HG03558 (cell line): ENCODE data around the gene ORC4.
"Not testable (repeated sequence)": the region's sequence is repeated elsewhere in the genome, so short reads cannot be mapped to it uniquely, and the experiment has no call there.

Source experiments
- ATAC-seq: cut with Tn5 transposase; IDR thresholded peaks from one replicate; pipeline ENCODE4 v1.9.1; 2021; ENCODE audit warnings: moderate number of reproducible peaks; ENCODE audit not compliant: unreplicated experiment; ENCODE audit errors: extremely low read depth

The ORC4 gene

DNA sequence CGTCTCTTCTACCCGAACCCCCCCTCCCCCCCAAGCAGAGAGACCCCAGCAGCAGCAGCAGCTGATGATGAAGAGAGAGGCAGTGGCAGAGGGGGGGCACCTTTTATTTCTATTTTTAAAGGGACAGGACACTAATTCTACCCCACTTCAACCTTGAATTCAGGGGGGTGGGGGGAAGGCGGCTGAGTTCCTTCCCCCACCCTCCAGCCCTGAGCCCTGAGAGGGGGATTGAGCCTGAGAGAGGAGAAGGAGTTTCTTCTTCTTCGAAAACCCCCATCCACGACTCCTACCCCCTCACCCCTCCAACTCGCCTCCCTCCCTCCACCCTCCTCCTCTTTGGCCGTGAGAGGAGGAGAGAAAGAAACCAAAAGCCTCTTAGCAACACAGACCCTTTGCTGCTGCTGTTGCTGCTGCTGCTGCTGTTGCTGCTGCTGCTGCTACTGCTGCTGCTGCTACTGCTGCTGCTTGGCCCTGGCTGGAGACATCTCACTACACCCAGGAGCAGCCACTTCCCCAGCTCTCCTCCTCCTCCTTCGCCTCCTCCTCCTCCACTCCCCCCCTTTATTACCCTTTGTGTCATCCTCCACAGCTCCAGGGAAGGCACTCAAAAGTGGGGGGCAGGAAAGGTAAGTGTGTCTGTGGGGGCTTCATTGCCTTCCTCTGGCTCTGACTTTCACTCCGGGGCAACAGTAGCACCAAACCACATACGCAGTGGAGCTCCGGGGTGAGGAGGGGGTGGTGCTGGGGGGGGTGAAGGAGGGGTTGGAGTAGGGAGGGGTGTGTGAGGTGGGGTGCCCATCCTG lies 723 bp upstream of the ORC4 start, which contains the start of gene MBD5:
MBD5 (plus strand) TSS at position 33 of the 803 bp plus-strand sequence.
- ATAC-seq: no peak

DNA sequence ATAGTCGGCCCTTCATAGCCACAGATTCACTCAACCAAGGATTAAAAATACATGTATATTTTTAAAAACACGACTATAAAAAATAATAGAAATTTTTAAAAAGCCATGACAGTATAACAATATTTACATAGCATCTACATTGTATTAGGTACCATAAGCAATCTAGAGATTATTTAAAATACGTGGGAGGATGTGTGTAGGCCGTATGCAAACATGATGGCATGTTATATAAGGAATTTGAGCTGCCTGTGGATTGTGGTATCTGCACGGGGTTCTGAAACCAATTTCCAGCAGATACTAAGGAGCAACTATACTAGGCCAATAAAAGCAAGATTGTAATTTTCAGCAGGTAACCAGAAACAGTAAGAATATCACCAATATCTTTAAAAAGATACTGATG lies 5.9 kb downstream of the ORC4 start:
- no peak for ATAC-seq

DNA sequence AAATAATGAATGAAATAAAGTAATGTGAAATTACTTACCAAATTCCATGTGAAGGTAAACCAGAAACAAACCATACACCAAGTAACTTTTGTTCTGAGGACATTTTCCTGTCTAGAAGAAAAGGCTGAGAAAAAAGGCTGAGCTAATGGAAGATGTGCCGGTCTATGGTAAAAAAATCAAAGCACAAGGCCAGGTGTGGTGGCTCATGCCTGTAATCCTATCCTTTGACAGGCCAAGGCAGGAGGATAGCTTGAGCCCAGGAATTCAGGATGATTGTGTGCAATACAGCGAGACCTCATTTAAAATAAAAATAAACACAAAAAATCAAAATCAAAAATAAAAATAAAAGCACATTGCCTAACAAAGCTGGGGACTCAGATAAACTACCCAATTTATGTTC lies 6.7 kb downstream of the ORC4 start:
- no peak for ATAC-seq

DNA sequence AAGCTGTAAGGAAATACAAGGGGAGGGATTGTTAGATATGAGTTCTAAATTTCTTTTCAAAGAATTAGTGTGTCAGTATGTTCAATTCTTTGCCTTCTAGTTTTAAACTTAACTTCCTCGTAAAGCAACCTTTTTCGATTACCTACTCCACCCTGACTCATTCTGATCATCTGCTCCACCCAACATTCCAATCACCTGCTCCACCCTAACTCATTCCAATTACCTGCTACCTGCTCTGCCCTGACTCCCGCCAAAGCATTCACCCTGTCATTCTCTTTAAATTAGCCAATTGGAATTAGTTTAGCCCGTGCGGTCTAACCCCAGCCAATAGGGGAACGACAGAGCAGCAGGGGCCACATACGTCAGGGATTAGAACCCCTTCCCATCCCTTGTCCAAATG lies 12.1 kb downstream of the ORC4 start:
- not testable (repeated sequence) for ATAC-seq

DNA sequence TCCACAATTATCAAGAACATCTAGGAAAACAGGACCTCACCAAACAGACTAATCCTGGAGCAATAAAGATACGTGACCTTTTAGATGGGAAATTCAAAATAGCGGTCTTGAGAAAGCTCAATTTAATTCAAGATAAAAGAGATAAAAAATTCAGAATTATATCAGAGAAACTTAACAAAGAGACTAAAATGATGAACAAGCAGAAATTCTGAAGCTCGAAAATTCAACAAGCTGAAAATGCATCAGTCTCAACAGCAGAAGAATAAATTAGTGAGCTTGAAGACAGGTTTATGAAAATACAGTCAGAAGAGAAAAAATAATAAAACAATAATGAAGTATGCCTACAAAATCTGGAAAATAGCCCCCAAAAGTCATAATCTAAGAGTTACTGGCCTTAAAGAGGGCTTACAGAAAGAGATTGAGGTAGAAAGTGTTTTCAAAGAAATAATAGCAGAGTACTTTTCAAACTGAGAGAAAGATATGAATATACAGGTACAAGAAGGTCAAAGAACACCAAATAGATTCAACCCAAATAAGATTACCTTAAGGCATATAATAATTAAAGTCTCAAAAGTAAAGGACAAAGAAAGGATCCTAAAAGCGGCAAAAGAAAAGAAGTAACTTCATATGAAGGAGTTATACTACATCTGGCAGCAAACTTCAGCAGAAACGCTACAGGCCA lies 13.2 kb downstream of the ORC4 start:
- no peak for ATAC-seq

DNA sequence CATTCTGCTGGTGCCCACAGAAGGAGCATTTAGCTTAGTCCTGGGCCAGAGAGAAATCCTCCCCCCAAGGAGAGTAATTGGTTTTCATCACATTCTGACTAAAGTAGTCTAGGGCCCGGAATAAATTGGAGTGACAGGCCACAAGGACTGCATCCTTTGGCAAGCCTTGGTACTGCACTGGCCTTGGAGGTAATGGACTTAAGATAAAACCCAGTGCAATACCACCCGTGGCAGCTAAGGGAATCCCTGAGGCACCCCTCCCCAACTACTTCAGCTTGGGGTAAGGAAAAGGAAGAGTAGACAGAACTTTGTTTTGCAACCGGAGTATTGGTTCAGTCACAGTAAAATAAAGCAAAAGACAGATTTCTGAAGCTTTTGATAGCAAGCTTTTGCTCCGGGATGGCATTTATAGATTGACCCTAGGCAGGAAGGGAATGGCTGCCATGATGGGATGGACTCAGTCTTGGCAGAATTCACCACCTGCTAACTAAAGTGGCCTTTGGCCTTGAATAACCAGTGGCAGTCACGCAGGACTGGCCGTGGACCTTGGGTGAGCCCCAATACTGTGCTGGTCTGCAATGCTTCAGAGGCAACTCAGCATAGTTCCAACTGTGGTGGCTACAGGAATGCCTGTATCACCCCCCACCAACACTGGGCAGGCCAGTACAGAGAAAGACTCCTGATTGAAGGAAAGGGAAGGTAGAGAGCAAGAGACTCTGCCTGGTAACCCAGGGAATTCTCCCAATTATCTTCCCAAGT lies 14.1 kb downstream of the ORC4 start:
- no peak for ATAC-seq

DNA sequence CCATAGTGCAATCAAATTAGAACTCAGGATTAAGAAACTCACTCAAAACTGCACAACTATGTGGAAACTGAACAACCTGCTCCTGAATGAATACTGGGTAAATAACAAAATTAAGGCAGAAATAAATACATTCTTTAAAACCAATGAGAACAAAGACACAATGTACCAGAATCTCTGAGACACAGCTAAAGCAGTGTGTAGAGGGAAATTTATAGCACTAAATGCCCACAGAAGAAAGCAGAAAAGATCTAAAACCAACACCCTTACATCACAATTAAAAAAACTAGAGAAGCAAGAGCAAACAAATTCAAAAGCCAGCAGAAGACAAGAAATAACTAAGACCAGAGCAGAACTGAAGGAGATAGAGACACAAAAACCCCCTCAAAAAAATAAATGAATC lies 18.1 kb downstream of the ORC4 start:
- ATAC-seq: not testable (repeated sequence)

DNA sequence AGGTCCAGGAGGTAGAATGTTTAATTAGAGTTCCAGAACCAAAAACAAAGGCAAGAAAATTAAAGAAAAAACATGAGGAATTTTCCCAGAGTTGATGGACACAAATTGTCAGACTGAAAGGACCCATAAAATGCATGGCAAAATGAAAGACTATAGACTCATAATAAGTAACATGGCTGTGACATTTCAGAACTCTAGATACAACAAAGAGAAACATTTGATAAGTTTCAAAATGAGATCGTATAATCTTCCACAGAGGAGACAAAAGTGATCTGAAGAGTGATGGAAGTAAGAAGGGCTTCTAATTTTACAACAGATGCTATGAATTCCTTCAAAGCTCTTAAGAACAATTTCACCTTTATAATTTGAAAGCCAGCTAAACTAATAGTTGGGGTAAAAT lies 20.4 kb downstream of the ORC4 start:
- ATAC-seq: no peak

DNA sequence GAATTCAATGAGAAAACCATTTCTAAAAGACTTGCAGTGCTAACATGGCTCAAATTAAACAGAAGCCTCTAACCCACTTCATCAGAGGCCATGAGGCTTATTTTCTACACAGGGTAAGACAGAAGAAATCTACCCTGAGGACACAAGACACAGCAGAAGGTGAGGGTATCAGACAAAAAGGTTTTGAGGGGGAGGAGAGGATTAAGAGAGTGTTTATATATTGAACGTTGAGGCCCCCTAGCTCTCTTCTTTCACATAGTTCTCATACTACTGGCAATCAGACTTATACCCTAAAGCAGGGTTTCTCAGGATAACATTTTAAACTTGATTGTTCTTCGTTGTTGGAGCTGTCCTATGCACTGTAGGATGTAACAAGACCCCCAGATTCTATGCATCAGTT lies 21.4 kb downstream of the ORC4 start:
- no peak for ATAC-seq

DNA sequence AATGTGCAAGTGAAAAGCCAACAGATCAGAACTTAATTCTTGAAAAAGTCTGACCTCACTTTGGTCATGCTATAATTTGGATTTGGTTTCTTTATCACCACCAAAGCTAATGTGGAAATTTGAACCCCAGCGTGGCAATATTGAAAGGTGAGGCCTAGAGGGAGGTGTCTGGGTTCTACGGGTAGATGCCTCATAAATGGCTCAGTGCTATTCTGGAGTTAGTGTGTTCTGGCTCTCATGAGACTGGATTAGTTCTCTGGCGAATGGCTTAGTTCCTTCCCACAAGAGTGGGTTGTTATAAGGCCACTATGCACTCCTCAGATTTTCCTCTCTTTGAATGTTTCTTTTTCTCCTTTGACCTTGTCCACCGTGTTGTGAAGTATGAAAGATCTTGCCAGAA lies 22.3 kb downstream of the ORC4 start:
- ATAC-seq: no peak

DNA sequence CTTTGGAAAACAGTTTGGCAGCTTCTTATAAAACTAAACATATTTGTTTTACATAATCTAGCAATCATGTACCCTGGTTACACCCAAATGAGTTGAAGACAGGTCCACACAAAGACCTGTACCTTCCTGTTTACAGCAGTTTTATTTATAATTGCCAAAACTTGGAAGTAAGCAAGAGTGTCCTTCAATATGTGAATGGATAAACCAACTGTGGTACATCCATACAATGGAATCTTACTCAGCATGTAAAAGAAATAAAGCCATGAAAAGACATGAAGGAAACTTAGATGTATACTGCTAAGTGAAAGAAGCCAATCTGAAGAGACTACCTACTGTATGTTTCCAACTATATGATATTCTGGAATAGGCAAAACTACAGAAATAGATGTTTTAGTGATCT lies 23.7 kb downstream of the ORC4 start:
- no peak for ATAC-seq

DNA sequence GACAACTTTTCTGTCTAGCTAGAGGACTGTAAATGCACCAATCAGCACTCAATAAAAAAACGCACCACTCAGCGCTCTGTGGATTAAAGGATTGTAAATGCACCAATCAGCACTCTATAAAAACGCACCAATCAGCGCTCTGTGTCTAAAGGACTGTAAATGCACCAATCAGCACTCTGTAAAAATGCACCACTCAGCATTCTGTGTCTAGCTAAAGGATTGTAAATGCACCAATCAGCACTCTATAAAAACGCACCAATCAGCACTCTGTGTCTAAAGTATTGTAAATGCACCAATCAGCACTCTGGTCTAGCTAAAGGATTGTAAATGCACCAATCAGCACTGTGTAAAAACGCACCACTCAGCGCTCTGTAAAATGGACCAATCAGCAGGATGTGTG lies 25.6 kb downstream of the ORC4 start:
- ATAC-seq: not testable (repeated sequence)

DNA sequence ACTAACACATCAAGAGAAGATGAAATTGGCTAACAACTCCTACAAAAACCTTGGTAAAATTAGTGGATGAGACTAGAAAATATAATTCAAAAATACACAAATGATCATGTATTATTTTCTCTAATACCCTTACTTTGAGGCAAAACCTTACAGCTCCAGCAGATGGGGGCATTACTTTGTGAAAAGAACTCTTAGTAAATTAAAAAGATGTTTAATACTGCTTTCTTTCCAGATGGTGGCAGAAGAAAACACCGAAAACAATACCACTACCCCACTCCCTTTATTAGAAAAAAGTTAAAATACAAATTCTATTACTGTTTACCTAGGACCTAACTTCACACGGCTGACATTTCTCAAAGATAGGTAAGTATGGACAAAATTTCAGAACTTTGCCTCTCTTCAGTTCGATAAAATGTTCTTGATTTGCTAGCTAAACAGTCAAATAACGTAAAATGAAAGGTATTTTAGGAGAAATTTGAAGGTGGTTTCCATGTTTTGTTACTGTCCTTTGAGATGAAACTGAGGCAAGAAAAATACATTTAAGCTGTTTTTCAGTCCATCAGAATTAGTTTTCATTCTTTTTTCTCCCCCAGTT lies 30.6 kb downstream of the ORC4 start:
- peak; percentile 87 for ATAC-seq

DNA sequence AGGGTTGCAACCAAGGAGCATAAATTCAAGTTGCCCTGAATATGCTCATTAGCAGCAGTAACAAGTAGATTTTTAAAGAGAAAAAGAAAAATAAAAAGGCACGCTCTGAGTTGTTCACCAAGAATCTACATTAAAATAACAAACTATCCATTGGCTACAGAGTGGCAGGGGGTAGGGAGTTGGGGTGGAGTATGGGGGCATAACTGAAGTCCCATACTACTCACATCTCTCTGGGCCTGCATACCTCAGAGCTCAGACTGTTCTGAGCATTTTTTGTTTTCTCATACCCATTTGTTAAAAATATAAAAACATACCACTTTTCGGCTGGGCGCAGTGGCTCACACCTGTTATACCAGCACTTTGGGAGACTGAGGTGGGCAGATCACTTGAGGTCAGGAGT lies 31.4 kb downstream of the ORC4 start:
- no peak for ATAC-seq

DNA sequence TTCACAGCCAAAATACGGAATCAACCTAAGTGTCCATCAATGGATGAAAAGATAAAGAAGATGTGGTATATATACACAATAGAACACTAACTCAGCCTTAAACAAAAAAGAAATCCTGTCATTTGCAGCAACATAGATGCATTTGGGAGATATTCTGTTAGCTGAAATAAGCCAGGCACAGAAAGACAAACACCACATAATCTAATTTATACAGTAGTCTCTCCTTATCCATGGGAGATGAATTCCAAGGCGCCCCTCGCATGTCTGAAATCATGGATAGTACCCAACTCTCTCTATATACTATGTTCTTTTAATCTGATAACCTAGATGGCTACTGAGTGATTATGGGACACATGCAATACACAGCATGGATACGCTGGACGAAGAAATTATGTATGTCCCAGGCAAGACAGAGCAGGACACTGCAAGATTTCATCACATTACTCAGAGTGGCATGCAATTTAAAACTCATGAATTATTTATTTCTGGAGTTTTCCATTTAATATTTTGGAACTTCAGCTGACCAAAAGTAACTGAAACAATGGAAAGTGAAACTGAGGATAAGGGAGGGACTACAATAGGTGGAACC lies 39.5 kb downstream of the ORC4 start:
- ATAC-seq: no peak

DNA sequence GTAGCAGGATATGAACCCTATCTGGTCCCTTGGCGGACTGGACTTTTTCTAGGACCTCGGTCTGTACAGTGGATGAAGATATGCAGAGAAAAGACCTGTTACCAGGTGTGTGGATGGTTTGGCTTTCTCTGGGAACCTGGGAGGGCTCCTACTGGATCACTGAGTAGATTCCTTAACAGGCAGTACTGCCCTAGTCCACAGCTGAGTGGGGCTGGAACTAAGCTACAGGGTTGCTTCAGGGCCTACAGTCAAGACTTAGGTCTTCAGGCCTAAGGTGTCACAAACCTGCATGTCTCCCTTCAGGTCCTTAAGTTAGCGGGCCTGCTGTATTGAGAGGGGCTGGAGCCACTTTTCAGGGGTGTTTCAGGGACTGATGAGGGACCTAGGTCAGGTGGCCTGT lies 42.9 kb downstream of the ORC4 start:
- ATAC-seq: no peak

DNA sequence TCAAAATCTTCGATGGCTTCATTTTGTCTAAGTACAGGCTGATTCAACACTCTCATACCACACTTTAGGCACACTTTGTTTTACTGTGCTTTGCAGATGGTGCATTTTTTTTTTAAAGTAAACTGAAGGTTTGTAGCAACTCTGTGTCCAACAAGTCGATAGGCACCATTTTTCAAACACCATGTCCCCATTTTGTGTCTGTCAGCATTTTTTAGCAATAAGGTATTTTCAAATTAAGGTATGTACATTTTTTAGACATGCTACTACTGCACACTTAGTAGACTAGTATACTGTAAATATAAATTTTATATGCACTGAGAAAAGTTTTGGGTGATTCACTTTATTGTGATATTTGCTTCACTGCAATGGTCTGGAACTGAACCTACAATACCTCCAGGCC lies 44.4 kb downstream of the ORC4 start:
- no peak for ATAC-seq

DNA sequence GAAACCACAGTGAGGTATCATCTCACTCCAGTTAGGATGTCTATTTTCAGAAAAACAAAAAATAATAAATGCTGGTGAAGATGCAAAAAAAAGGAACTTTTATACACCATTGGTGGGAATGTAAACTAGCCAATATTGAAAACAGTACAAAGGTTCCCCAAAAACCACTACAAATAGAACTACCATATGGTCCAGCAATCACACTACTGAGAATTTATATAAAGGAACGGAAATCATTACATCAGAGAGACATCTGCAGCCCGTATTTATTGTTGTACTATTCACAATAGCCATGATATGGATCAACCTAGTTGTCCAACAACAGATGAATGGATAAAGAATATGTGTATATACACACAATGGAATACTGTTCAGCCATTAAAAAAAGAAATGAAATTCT lies 52.0 kb downstream of the ORC4 start:
- no peak for ATAC-seq

DNA sequence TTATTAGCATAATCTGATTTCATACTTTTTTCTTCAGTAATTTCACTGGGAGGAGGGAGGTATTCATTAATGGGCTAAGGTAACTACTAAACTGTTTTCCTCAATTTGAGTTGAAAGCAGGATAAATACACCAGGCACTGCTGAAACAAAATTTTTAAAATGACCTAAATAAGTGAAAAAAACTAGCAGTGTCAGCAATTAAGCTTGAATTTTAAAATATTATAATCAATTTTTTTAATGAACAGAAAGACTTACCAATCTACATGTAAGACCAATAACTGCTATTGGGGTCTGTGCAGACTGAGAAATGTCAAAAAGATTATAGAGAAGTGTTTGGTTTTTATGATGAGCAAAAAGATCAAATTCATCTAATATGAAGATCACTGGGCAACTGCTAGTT lies 68.4 kb downstream of the ORC4 start:
- ATAC-seq: no peak

DNA sequence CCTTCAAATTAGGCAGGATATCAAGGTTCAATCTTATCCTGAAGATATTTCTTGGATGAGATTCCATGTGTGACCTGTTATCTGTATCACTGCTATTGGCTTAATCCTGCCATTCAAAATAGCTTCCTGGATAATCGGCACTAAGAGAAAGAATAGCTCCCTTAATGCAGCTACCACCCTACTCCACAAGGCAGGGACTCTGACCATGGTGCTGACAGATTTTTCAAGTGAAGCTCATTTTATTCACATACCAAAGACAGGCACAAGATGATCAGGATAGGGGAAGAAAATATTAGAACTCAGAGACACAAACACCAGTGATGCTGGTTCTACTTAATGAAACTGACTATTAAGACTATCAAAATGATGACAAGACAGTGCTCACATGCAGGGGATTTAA lies 74.9 kb downstream of the ORC4 start:
- ATAC-seq: no peak
